A549 treated with DMSO at 1 μM for 4 hours (cell line): ENCODE results near the gene CBS. TPM values are rescaled to one million over a fixed set of nuclear protein-coding genes. Genes with fewer than 3 reads are reported as not detected.

ENCODE experiments used
- total RNA-seq: library from RNA; stranded (reverse); fragments of 200-300 nt; extraction: Qiagen RNA extraction; gene quantifications from 5 replicates; pipeline ENCODE4 v1.2.3, GENCODE V29; 2022; ENCODE audit warnings: low read depth

Gene CBS
- total RNA-seq = 10.9 to 12.1 TPM (median 11.7 TPM) in 5 replicates

DNA sequence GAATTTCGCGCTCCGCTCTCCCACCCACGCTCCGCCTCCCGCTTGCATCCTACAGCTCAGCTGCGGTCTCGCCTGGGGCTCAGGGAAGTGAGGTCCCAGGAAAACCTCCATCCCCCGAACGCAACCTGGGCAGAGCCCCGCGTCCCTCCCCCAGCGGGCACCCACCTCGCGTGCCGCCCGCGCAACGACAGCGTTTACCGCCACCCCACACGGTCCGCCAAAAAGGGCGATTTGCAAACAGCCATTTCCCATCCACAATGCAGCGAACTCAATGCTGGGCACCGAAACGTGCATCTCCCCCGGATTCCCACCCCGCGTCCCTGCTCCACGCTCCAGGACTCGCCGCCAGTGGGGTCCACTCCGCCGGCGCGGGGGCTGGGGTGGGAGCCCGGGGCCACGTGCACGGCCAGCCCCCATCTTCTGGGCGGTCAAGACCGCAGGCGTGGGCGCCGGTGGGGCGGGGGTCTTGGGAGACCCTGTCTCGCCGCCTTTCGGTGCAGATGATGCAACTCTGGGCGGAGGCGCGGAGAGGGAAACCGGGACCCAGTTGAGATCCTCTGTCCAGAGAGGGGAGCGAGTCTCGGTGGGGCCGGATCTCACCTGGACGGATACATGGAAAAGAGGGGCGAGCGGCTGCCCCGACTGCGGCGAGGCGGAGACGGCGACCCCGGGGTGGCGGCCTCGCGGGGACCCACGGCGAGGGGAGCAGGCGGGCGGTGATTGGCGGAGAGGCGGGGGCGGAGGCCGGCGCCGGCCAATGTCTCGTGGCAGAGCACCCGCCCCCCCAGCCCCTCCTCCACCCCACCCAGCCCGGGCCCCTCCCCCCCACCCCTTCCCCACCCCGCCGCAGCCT, at the start of gene CBS:
TSS of gene CBS (minus strand) at position 666 of the 853 bp plus-strand sequence. CDS start 3,642 bp downstream, outside the sequence.

DNA sequence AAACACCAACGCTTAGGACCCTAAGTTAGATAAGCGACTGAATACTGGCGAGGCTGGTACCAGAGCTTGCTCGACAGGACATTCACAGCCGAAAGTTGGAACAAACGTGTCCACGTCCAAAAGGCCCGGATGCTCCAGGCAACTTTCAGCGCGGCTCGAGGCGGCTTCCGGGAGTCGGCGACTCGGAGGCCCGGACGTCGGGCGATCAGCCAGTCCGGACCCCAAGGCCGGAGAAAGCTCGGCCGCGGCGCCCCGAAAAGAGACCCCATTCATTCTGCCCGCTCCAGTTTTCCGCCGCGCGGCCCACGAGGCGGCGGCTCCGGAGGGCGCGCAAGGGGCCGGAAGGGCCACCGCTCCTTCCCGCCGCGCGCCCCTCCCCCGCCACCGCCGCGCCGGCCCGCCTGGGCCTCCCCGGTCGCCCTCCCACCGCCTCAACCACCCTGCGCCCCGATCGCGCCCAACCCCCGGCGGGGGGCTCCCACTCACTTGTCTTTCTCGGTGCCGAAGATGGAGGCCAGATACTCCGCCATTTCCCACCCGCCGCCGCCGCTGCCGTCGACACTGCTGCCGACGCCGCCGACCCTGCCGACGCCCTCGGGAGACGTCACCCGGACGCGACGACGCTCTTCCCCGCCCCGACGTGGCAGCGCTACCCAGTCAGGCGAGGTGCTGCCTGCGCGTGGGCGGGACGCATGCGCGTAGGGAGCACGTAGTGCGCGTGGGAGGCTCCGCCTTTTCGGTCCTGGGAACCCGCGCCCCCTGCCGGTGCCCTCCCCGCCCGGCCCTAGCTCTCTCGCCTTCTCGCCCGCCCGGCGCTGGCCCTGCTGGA, 31.5 kb upstream of the CBS start, which contains the start of gene U2AF1:
TSS of gene U2AF1 (minus strand) at position 606 of the 829 bp plus-strand sequence. CDS start at position 530, 76 bp downstream.

Other genes starting within 250 kb of the CBS start
- gene WDR4, start 196.3 kb downstream of the CBS start, total RNA-seq = 21.1 to 32.5 TPM (median 31.4 TPM) in 5 replicates
- 18.7 to 22.9 TPM (median 21.4 TPM) in 5 replicates for gene NDUFV3, start 182.5 kb downstream of the CBS start, total RNA-seq
- gene ERVH48-1, start 150.2 kb downstream of the CBS start, total RNA-seq = not detected in 5 replicates
- 3.5 to 7.1 TPM (median 6.8 TPM) in 5 replicates for gene PKNOX1, start 101.3 kb downstream of the CBS start, total RNA-seq
- gene U2AF1, start 31.7 kb upstream of the CBS start, total RNA-seq = 53.6 to 63.6 TPM (median 55.1 TPM) in 5 replicates
- gene CRYAA, start 93.2 kb upstream of the CBS start, total RNA-seq = not detected in 5 replicates